ENCODE results near the gene GINS1.

GINS1 gene

GRCh38 chr20:25454153-25454900 lies 46.9 kb downstream of the GINS1 start:
- TF ChIP-seq, protein P1, sequence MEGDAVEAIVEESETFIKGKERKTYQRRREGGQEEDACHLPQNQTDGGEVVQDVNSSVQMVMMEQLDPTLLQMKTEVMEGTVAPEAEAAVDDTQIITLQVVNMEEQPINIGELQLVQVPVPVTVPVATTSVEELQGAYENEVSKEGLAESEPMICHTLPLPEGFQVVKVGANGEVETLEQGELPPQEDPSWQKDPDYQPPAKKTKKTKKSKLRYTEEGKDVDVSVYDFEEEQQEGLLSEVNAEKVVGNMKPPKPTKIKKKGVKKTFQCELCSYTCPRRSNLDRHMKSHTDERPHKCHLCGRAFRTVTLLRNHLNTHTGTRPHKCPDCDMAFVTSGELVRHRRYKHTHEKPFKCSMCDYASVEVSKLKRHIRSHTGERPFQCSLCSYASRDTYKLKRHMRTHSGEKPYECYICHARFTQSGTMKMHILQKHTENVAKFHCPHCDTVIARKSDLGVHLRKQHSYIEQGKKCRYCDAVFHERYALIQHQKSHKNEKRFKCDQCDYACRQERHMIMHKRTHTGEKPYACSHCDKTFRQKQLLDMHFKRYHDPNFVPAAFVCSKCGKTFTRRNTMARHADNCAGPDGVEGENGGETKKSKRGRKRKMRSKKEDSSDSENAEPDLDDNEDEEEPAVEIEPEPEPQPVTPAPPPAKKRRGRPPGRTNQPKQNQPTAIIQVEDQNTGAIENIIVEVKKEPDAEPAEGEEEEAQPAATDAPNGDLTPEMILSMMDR (IDR thresholded peaks at IDR 0.05), result no peak
- Histone ChIP-seq H3K4me3 (no peak overlapping the region), H3K27ac (no peak overlapping the region)
- no peak for DNase-seq (ENCODE audit: low spot score)

DNA sequence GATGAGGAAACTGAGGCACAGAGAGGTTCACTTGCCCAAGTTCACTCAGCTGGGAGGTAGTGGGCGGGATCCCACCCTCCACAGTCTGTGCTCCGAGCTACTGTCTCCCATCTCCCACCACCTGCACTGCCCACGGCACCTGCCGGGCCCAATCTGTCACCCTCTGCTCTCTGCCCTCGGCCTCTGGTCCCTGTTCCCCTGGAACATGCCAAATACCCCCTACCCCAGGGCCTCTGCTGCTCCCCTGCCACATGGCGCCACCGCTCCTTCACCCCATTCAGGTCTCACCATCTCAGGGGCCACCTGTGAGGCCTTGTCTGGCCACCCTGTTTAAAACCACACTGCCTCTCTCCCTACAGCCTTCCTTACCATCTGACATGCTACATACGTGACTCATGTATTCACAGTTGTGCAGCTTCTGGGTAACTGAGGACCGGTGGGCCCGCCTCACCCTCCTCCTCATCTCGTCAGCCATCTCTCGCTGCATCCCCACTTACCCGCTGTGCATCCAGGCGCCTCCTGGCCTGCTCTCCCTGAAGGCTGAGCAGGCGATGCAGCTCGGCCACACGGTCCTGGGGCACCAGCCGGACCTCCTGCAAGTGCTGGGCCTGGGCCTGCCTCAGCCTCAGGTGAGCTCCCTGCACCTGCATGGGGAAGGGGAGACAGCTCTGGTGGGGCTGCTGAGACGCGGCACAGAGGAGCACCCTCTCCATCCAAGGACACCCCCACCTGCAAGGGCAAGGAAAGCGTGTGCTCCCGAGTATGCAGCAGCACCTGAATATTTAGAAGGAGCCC lies 50.6 kb downstream of the GINS1 start:
- Histone ChIP-seq H3K27ac (no peak overlapping the region), H3K4me3 (no peak overlapping the region)
- TF ChIP-seq, protein P1 (IDR thresholded peaks at IDR 0.05), result no peak
- DNase-seq (ENCODE audit: low spot score), result no peak

GRCh38 chr20:25459111-25459830 lies 51.8 kb downstream of the GINS1 start:
- no peak for DNase-seq (ENCODE audit: low spot score)
- Histone ChIP-seq H3K4me3 (no peak overlapping the region), H3K27ac (no peak overlapping the region)
- TF ChIP-seq, protein P1 (IDR thresholded peaks at IDR 0.05), result no peak

DNA sequence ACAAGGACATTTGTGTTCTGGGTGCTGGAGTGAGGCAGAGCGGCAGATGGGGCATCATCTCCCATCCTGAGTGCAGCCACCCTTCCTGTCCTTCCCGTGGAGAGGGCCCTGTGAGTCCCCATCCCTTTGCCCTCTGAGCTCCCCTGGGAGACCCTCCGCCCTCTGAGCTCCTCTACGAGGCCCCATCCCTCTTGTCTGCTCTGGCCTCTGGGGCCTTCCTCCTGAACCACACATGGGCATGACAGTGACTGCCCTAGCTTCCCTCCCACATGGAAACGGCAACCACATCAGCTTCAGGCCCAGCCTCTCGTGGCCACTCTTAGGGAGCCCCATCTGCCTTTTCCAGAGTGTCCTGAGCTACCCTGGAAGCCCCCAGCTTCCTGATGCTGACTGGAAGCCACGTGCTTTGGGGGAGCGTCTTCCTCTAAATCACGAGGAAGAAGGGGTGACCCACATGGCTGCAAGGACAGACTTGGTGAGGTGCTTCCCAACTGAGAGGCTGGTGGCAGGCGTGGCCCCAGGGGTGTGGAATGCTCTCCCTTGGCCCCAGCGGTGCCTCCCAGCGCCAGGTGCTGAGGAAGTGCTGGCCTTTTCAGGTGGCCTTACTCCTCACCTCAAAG lies 52.6 kb downstream of the GINS1 start:
- TF ChIP-seq, protein P1 (IDR thresholded peaks at IDR 0.05), result no peak
- Histone ChIP-seq H3K27ac (no peak overlapping the region), H3K4me3 (no peak overlapping the region)
- DNase-seq (ENCODE audit: low spot score), result no peak

GRCh38 chr20:25460566-25461280 lies 53.2 kb downstream of the GINS1 start:
- peak overlapping the region in 1 of 2 donors; percentile 32 for H3K27ac ChIP-seq
- H3K4me3 ChIP-seq, result no peak overlapping the region
- DNase-seq (ENCODE audit: low spot score), result no peak
- TF ChIP-seq, protein P1 (IDR thresholded peaks at IDR 0.05), result no peak

DNA sequence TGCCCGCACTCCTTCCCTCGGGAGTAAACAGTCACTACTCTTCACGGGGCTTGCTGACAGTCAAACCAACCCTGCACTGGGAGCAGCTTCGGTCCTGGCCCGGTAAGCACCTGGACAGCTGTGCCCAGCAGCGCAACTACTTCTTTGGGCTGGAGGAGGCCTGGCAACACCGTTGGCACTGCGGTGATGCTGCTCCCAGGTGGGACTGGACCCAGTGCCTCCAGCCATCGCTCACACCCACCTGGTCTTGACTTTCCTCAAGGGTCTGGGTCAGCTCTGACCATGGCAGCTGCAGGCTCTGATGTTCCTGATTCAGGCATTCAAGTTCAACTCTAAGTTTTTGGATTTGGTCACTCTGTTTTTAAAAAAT lies 53.8 kb downstream of the GINS1 start:
- TF ChIP-seq, protein P1 (IDR thresholded peaks at IDR 0.05), result no peak
- no peak for DNase-seq (ENCODE audit: low spot score)
- H3K4me3 ChIP-seq, result no peak overlapping the region
- H3K27ac ChIP-seq, result no peak overlapping the region
